Lower leg skin (tissue), 3 donors: ENCODE data around the gene GADL1.

Experiments used
- CTCF ChIP-seq, 3 donors: fragments of 450-650 bp; IDR thresholded peaks; one replicate each; pipeline ENCODE4 v1.5.1; 2016; ENCODE audit warnings: antibody characterized with exemption in 3 of 3, mild to moderate bottlenecking in 3 of 3, moderate library complexity in 2 of 3
- POLR2A ChIP-seq, 2 donors: fragments of 450-650 bp; IDR thresholded peaks; one replicate each; pipeline ENCODE4 v1.6.1; 2016 to 2017; ENCODE audit warnings: antibody characterized with exemption in 2 of 2, mild to moderate bottlenecking in 1 of 2, moderate library complexity in 1 of 2

GRCh38 chr3:30766522-30766921 is 127.9 kb downstream of the GADL1 start:
- no peak for TF ChIP-seq CTCF (IDR thresholded peaks at IDR 0.05)
- TF ChIP-seq POLR2A (IDR thresholded peaks at IDR 0.05) = no peak
